GM12801 (cell line): ENCODE data around the gene CDADC1.

Source experiments
- TF ChIP-seq, protein P1 (sequence below): IDR thresholded peaks from one replicate; pipeline ENCODE4 v1.5.1; 2011; ENCODE audit warnings: control low read depth; ENCODE audit not compliant: insufficient read length; ENCODE audit errors: extremely low read depth

Gene CDADC1

GRCh38 chr13:49308097-49308875 is 60.6 kb downstream of the CDADC1 start:
- TF ChIP-seq, protein P1, sequence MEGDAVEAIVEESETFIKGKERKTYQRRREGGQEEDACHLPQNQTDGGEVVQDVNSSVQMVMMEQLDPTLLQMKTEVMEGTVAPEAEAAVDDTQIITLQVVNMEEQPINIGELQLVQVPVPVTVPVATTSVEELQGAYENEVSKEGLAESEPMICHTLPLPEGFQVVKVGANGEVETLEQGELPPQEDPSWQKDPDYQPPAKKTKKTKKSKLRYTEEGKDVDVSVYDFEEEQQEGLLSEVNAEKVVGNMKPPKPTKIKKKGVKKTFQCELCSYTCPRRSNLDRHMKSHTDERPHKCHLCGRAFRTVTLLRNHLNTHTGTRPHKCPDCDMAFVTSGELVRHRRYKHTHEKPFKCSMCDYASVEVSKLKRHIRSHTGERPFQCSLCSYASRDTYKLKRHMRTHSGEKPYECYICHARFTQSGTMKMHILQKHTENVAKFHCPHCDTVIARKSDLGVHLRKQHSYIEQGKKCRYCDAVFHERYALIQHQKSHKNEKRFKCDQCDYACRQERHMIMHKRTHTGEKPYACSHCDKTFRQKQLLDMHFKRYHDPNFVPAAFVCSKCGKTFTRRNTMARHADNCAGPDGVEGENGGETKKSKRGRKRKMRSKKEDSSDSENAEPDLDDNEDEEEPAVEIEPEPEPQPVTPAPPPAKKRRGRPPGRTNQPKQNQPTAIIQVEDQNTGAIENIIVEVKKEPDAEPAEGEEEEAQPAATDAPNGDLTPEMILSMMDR, result no peak

- TF ChIP-seq, protein P1, result no peak
Measured at GRCh38 chr13:49308921-49309408, 61.2 kb downstream of the CDADC1 start.

GRCh38 chr13:49310251-49310650 is 62.5 kb downstream of the CDADC1 start:
- TF ChIP-seq, protein P1, result no peak

- TF ChIP-seq, protein P1, result no peak
Measured at GRCh38 chr13:49311816-49312215, 64.1 kb downstream of the CDADC1 start.

DNA sequence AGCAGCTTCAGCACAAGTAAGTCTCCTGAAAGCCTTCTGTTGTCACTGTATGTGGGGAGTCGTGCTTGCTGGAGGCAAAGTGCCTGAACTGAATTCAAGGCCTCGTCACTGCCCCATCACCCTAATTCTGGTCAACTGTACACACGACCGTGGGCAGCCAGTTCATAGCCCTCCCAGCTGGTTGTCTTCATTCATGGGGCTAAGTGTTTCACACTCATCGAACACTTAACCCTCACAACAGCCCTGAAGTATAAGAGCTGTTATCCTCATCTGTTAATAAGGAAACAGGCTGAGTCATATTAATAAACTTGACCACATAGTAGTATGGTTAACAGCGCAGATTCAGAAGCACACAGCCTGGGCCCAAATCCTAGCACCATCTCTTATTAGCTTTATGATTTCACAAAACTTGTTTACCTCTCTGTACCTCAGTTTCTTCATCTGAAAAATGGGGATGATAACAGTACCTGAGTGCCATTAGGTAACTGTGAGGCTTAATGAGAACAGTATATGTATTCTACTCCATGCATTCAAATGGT is 66.7 kb downstream of the CDADC1 start:
- TF ChIP-seq, protein P1, result no peak

GRCh38 chr13:49315036-49315565 is 67.4 kb downstream of the CDADC1 start:
- TF ChIP-seq, protein P1, result no peak

- TF ChIP-seq, protein P1, result no peak
Measured at GRCh38 chr13:49315756-49316482, 68.2 kb downstream of the CDADC1 start.
